Activated CD4-positive, alpha-beta memory T cell treated with anti-CD3 and anti-CD28 coated beads, Interleukin-2, amount 10 ng/mL, durations not matched to agents 7 days and 5 days (primary cell): ENCODE results near the gene KATNB1. TPM values are rescaled to one million over a fixed set of nuclear protein-coding genes. Genes with fewer than 3 reads are reported as not detected.
A peak's percentile ranks its signal among the peaks of the same experiment; 100 is the strongest.

Source experiments
- CTCF ChIA-PET: fragments of 350-600 bp; sonication (Branson Sonifier 250); formaldehyde crosslinking; loops from one replicate; lab custom pipeline; 2021; ENCODE audit warnings: antibody characterized with exemption, inconsistent platforms; lab: Charles Lee
- POLR2A ChIA-PET: fragments of 350-600 bp; sonication (Branson Sonifier 250); formaldehyde crosslinking; loops from one replicate; lab custom pipeline; 2021; ENCODE audit warnings: antibody characterized with exemption; lab: Charles Lee
- DNase-seq: peaks from one replicate; pipeline ENCODE4 v3.0.0-alpha.2; 2020
- H3K27ac Mint-ChIP-seq: one replicate; pipeline ENCODE4 v1.8.0; 2021; ENCODE audit warnings: mild to moderate bottlenecking, mixed read lengths
- H3K27me3 Mint-ChIP-seq: one replicate; pipeline ENCODE4 v1.8.0; 2021; ENCODE audit warnings: mixed read lengths
- H3K36me3 Mint-ChIP-seq: one replicate; pipeline ENCODE4 v1.8.0; 2021; ENCODE audit warnings: low read depth, mixed read lengths
- H3K4me1 Mint-ChIP-seq: one replicate; pipeline ENCODE4 v1.8.0; 2021; ENCODE audit warnings: mixed read lengths
- H3K4me3 Mint-ChIP-seq: one replicate; pipeline ENCODE4 v1.8.0; 2021; ENCODE audit warnings: mild to moderate bottlenecking, mixed read lengths
- H3K9me3 Mint-ChIP-seq: one replicate; pipeline ENCODE4 v1.8.0; 2021; ENCODE audit warnings: mixed read lengths
- total RNA-seq, 2 experiments: library from RNA; stranded (reverse); gene quantifications; one replicate each; pipeline ENCODE4 v1.2.3, GENCODE V29; 2021

Gene KATNB1
- 10 to 100 TPM; 33.3 to 33.4 TPM for total RNA-seq

DNA sequence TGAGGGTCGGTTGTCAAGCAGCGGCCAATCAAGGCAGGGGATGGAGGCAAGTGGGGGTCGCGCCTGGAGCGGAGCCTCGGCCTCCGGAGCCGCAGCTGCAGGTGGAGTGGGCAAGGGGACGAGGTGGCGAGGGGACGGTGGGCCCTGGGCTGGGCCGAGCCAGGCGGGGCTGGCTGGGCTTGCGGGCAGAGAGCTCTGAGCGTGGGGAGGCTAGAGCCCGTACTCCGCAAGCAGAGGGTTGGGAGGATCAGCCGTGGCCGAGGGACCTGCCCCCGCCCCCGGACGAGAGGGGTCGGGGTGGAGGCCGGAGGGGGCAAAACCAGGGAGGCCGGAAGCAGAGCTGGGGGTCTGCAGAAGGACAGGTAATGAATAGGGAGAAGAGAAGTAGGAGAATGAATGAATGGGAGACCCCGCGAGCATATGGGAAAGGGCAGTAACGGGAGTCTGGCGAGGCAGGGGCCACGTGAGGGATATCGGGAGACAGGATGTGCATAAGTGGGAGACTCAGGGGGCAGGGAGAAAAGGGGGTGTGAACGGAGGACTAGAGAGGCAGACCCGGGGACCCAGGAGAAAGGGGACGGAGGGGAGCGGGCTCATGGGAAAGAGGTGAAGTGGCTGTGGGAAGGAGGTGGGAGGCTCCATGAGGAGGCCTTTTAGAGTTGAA is at the start of gene KATNB1:
Gene KATNB1, plus strand, starts transcription at position 16 of the 664 bp plus-strand sequence. CDS start 1,474 bp downstream, outside the sequence.
- peaks cover 30% of the 10 kb centered on the region for H3K4me1 Mint-ChIP-seq
- DNase-seq: no peak
- CTCF ChIA-PET: interaction anchor here (0.7 to 3.0 kb wide), 14 partner anchors 12 to 393 kb away, joined by 3 to 31 read pairs (median 6); partner anchors contain the start of genes ADGRG3 and CFAP20
- POLR2A ChIA-PET: interaction anchor here (0.8 to 2.8 kb wide), 19 partner anchors 9 to 657 kb away, joined by 3 to 22 read pairs (median 4); partner anchors contain the start of genes ADGRG1, CCDC102A, CIAPIN1 and COQ9
- peaks cover 19% of the 10 kb centered on the region for H3K9me3 Mint-ChIP-seq
- peak within 1 kb of the TSS; percentile 93 for H3K4me3 Mint-ChIP-seq
- no peaks in the 10 kb centered on the region for H3K27me3 Mint-ChIP-seq
- peak within 1 kb of the TSS; percentile 81 for H3K27ac Mint-ChIP-seq
- H3K36me3 Mint-ChIP-seq: peaks cover 24% of the 10 kb centered on the region

DNA sequence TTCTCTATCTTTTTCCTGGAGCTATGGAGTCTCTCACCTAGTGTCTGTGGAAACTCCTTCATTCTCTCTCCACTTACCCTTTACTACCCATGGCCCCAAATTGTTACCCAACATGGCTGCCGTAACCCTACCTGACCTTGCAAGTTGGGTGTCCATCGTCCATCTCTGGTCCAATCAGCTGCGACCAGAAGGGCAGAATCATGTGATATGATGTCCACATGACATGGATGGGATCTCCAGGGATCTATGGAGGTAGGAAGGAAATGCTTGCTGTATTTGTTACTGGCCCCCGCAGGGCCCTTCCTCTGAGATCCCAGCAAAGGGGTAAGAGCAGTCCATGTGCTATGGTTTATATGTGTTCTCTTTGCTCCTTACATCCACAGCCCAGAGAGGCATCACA is 49.0 kb upstream of the KATNB1 start:
- Mint-ChIP-seq H3K27me3 (no peaks in the 10 kb centered on the region), H3K4me3 (no peak overlapping the region), H3K9me3 (no peaks in the 10 kb centered on the region), H3K4me1 (peaks cover 24% of the 10 kb centered on the region), H3K36me3 (no peaks in the 10 kb centered on the region), H3K27ac (no peak overlapping the region)
- CTCF ChIA-PET: no interaction called here
- POLR2A ChIA-PET: no interaction called here
- DNase-seq: no peak

- ChIA-PET CTCF (no interaction called here), POLR2A (no interaction called here)
- peaks cover 30% of the 10 kb centered on the region for H3K4me1 Mint-ChIP-seq
- no peak for DNase-seq
- H3K4me3 Mint-ChIP-seq: no peak overlapping the region
- no peaks in the 10 kb centered on the region for H3K9me3 Mint-ChIP-seq
- no peaks in the 10 kb centered on the region for H3K36me3 Mint-ChIP-seq
- H3K27me3 Mint-ChIP-seq: peaks cover 3% of the 10 kb centered on the region
- no peak overlapping the region for H3K27ac Mint-ChIP-seq
These were observed 48.1 kb upstream of the KATNB1 start for GRCh38 chr16:57687363-57687929.

DNA sequence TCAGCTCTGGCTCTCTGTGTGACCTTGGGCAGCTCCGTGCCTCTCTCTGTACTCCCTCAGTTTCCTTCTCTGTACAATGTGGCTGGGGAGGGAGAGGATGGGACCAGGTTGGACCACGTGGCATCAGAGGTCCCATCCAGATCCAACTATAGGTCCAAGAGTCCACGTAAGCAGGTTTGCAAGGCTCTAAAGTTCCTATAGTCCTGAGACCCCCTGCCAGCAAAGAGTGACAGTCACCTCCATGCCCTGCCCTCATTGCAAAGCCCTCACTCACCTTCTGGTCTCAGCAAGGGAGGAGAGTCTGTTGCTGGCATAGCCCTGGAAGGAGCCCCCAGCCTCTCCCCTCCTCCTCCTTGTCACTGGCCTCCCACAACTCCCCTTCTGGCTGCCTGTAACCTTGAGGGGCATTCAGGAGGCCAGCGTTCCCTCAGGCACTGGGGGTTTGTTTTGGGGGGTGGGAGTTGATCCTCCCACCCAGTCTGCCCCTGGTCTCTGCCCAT is 47.0 kb upstream of the KATNB1 start:
- Mint-ChIP-seq H3K36me3 (no peaks in the 10 kb centered on the region), H3K27me3 (peaks cover 12% of the 10 kb centered on the region)
- DNase-seq: no peak

GRCh38 chr16:57688987-57689761 is 46.4 kb upstream of the KATNB1 start:
- Mint-ChIP-seq H3K4me1 (peaks cover 31% of the 10 kb centered on the region), H3K27me3 (peaks cover 15% of the 10 kb centered on the region), H3K27ac (peak overlapping the region; percentile 83), H3K4me3 (peak overlapping the region; percentile 31), H3K9me3 (no peaks in the 10 kb centered on the region), H3K36me3 (no peaks in the 10 kb centered on the region)
- ChIA-PET CTCF (interaction anchor here (1.0 to 1.9 kb wide), 3 partner anchors 13 to 112 kb away, joined by 3 to 6 read pairs (median 4); no protein-coding TSS in a partner anchor), POLR2A (interaction anchor here (1.3 kb wide), 1 partner anchor 42 kb away, joined by 3 read pairs; no protein-coding TSS in a partner anchor)
- DNase-seq: no peak

More for the DNA sequence above, 47.0 kb upstream of the KATNB1 start:
- CTCF ChIA-PET: no interaction called here
- Mint-ChIP-seq H3K4me3 (no peak overlapping the region), H3K27ac (no peak overlapping the region), H3K4me1 (peaks cover 31% of the 10 kb centered on the region), H3K9me3 (no peaks in the 10 kb centered on the region)
- POLR2A ChIA-PET: interaction anchor here (1.3 kb wide), 1 partner anchor 43 kb away, joined by 3 read pairs; no protein-coding TSS in a partner anchor

DNA sequence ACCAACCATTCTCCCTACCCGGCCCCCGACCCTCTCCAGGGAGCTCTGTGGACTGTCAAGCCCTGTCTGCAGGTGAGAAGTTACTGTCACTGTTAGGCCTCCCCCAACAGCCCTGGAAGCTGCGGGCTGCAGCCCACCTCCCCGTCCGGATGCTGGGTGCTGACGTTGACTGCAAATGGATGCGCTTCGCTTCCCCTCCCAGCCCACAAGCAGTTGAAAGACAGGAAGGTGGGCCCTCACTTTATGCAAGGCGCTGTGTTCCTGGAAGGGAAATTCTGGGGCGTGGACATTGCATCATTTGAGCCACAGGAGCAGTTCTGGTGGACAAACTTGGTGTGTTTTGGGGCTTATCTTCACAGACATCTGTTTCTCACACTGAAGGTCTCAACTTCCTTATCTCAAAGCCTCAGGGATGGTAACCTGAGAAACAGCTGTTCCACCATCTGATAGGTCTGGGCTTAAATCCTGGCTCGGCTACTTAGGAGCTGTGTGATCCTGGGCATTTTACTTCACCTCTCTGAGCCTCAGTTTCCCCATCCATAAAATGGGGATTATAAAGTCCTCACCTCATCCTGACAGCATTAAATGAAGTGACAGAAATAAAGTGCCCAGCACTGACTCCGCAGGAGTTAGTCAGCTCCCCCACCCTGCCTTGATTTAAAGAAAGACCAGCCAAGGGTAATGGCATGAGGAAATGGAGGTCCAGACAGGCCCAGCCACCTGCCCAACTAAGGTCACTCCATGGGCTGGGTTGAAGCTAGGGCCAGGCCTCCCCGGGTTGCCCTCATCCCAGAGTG is 45.6 kb upstream of the KATNB1 start:
- ChIA-PET CTCF (interaction anchor here (0.6 to 1.9 kb wide), 4 partner anchors 12 to 113 kb away, joined by 3 to 6 read pairs (median 4); no protein-coding TSS in a partner anchor), POLR2A (interaction anchor here (0.8 to 1.4 kb wide), 4 partner anchors 8 to 120 kb away, joined by 3 to 4 read pairs (median 4); no protein-coding TSS in a partner anchor)
- Mint-ChIP-seq H3K36me3 (no peaks in the 10 kb centered on the region), H3K4me1 (peaks cover 36% of the 10 kb centered on the region), H3K4me3 (peak overlapping the region; percentile 31), H3K9me3 (no peaks in the 10 kb centered on the region), H3K27me3 (peaks cover 15% of the 10 kb centered on the region), H3K27ac (peak overlapping the region; percentile 83)
- peak; percentile 64 for DNase-seq

DNA sequence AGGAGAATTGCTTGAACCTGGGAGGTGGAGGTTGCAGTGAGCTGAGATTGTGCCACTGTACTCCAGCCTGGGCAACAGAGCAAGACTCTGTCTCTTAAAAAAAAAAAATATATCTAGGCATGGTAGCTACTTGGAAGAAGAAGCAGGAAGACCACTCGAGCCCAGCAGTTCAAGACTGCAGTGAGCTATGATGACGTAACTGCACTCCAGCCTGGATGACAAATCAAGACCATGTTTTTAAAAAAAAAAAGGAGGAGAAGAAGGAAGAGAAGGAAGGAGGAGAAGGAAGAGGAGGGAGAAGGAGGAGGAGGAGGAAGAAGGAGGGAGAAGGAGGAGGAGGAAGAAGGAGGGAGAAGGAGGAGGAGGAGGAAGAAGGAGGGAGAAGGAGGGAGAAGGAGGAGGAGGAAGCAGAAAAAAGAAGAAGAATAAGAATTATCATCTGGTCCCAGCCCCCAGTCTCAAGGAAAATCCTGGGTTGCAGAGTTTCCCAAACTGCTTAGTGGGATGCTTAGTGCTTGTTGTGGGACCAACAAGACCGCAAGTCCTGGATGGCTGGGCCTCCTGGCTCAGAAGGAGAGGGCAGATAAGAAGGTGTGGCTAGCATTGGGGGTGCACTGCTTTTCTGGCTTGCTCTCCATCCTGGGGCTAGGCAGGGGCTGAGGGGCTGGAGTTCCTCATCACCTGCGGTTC is 44.6 kb upstream of the KATNB1 start:
- POLR2A ChIA-PET: interaction anchor here (1.0 to 1.4 kb wide), 2 partner anchors 9 to 119 kb away, joined by 4 read pairs; no protein-coding TSS in a partner anchor
- CTCF ChIA-PET: interaction anchor here (0.6 to 1.9 kb wide), 4 partner anchors 11 to 139 kb away, joined by 3 to 4 read pairs (median 4); no protein-coding TSS in a partner anchor
- peak overlapping the region; percentile 83 for H3K27ac Mint-ChIP-seq

DNA sequence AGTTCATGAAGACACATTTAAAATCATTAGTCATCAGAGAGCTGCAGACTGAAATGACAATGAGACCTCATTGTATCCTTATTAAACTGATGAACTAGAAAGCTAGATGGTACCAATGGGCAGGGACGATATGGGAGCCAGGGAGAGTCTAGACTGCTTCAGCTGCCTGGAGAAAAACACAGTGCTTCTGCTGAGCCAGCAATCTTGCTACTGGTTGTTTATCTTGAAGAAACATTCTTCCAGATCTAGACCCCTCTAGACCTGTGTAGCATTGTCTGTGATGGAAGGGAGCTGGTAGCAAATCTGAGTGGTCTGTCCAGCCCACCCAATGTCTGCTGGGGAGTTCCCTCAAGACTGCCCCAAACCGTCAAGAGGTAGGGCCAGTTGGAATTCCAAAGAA is 42.9 kb upstream of the KATNB1 start:
- Mint-ChIP-seq H3K27me3 (peaks cover 15% of the 10 kb centered on the region), H3K4me1 (peaks cover 40% of the 10 kb centered on the region), H3K27ac (no peak overlapping the region), H3K36me3 (no peaks in the 10 kb centered on the region), H3K4me3 (no peak overlapping the region), H3K9me3 (no peaks in the 10 kb centered on the region)
- CTCF ChIA-PET: no interaction called here
- POLR2A ChIA-PET: no interaction called here
- DNase-seq: no peak

More for the DNA sequence above, 44.6 kb upstream of the KATNB1 start:
- DNase-seq: no peak
- Mint-ChIP-seq H3K9me3 (no peaks in the 10 kb centered on the region), H3K4me1 (peaks cover 40% of the 10 kb centered on the region), H3K27me3 (peaks cover 15% of the 10 kb centered on the region), H3K4me3 (no peak overlapping the region), H3K36me3 (no peaks in the 10 kb centered on the region)

DNA sequence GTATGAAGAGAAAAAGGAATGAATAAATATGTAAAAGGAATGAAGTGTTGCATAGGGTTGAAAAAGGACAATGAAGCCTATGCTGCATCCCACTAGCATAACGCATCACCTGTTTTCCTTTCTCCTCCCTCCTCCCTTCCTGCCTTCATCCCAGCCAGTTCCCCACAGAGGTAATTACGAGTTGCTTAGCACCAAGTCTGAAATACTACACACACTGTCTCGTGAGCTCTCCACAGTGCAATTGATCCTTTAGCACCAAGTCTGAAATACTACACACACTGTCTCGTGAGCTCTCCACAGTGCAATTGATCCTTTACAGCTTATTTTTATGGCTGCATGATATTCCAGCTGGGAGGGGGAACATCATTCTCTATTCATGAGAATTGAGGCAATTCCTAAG is 42.0 kb upstream of the KATNB1 start:
- POLR2A ChIA-PET: no interaction called here
- CTCF ChIA-PET: no interaction called here
- peaks cover 38% of the 10 kb centered on the region for H3K4me1 Mint-ChIP-seq

GRCh38 chr16:57694231-57694724 is 41.3 kb upstream of the KATNB1 start:
- Mint-ChIP-seq H3K9me3 (no peaks in the 10 kb centered on the region), H3K27me3 (peaks cover 15% of the 10 kb centered on the region), H3K27ac (no peak overlapping the region), H3K36me3 (no peaks in the 10 kb centered on the region), H3K4me3 (no peak overlapping the region), H3K4me1 (peaks cover 33% of the 10 kb centered on the region)
- CTCF ChIA-PET: no interaction called here
- no peak for DNase-seq
- POLR2A ChIA-PET: no interaction called here

More for the DNA sequence above, 42.0 kb upstream of the KATNB1 start:
- Mint-ChIP-seq H3K27me3 (peaks cover 15% of the 10 kb centered on the region), H3K4me3 (no peak overlapping the region), H3K9me3 (no peaks in the 10 kb centered on the region), H3K27ac (no peak overlapping the region), H3K36me3 (no peaks in the 10 kb centered on the region)
- no peak for DNase-seq
